H1 (cell line): ENCODE measurements around the gene ASS1.

Source experiments
- CBX5 ChIP-seq: fragments of 300-800, 300-1000 bp; sonication (generic); IDR thresholded peaks from 2 replicates; pipeline ENCODE4 v1.7.1; 2016; ENCODE audit warnings: antibody characterized with exemption, low read length, low read depth
- CTCF ChIP-seq, 3 experiments: IDR thresholded peaks; 1 replicate in 2 of 3; 2 replicates in 1 of 3; pipeline versions ENCODE4 v1.5.1 to v1.6.1; 2011; ENCODE audit warnings: low read length in 3 of 3, mild to moderate bottlenecking in 3 of 3, inconsistent platforms in 2 of 3, low read depth in 1 of 3, moderate library complexity in 1 of 3; ENCODE audit not compliant: insufficient read depth in 1 of 3; ENCODE audit errors: control extremely low read depth in 1 of 3
- JUND ChIP-seq: IDR thresholded peaks from 2 replicates; pipeline ENCODE4 v1.6.1; 2011; ENCODE audit warnings: mild to moderate bottlenecking, improper control_type of control experiment, low read length
- POLR2A ChIP-seq, 2 experiments: IDR thresholded peaks; 1 replicate in 1 of 2; 2 replicates in 1 of 2; pipeline ENCODE4 v1.6.1; 2011; ENCODE audit warnings: low read depth in 2 of 2, low read length in 2 of 2, mild to moderate bottlenecking in 2 of 2; ENCODE audit errors: control extremely low read depth in 1 of 2
- POLR2AphosphoS5 ChIP-seq: IDR thresholded peaks from 2 replicates; pipeline ENCODE4 v1.6.1; 2011; ENCODE audit warnings: low read depth, low read length
- TCF12 ChIP-seq: IDR thresholded peaks from 2 replicates; pipeline ENCODE4 v1.6.1; 2011; ENCODE audit warnings: low read depth, mild to moderate bottlenecking, low read length

- no peak for TF ChIP-seq TCF12
- TF ChIP-seq POLR2AphosphoS5, result no peak
- no peak for TF ChIP-seq CBX5
- TF ChIP-seq CTCF (IDR thresholded peaks at IDR 0.05; ENCODE audit: control extremely low read depth in 1 of 3, insufficient read depth in 1 of 3, low read depth in 1 of 3, low read length in 3 of 3), result no peak
- TF ChIP-seq JUND, result no peak
- TF ChIP-seq POLR2A (IDR thresholded peaks at IDR 0.05; ENCODE audit: control extremely low read depth in 1 of 2, low read depth in 2 of 2, low read length in 2 of 2), result no peak
Measured at GRCh38 chr9:130411566-130411915, 33.2 kb upstream of the ASS1 start.
